ENCODE data around the gene ELOF1.

DNA sequence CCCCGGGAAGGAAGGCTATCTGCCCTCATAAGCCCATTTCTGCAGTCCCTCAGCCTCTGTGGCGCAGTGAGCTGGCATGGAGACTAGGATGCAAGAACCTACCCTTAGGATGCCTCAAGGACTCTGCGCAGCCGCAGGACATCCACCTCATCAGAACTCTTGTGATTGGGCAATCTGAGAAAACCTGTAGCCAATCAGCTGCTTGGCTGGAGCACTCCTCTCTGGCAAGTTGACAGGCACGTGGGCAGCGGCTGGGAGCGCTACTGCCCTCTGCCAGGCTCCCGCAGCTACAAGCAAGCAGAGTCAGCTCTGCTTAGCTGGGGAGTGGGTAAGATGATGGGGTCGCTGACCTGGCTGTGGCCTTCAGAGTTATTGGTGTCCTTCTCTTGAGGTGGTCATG lies 28.6 kb downstream of the ELOF1 start:
- TF ChIP-seq, protein P1, sequence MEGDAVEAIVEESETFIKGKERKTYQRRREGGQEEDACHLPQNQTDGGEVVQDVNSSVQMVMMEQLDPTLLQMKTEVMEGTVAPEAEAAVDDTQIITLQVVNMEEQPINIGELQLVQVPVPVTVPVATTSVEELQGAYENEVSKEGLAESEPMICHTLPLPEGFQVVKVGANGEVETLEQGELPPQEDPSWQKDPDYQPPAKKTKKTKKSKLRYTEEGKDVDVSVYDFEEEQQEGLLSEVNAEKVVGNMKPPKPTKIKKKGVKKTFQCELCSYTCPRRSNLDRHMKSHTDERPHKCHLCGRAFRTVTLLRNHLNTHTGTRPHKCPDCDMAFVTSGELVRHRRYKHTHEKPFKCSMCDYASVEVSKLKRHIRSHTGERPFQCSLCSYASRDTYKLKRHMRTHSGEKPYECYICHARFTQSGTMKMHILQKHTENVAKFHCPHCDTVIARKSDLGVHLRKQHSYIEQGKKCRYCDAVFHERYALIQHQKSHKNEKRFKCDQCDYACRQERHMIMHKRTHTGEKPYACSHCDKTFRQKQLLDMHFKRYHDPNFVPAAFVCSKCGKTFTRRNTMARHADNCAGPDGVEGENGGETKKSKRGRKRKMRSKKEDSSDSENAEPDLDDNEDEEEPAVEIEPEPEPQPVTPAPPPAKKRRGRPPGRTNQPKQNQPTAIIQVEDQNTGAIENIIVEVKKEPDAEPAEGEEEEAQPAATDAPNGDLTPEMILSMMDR (IDR thresholded peaks at IDR 0.05; ENCODE audit: borderline replicate concordance, extremely low read depth, low read length, poor library complexity, severe bottlenecking) = peak; percentile 44
- no peak for TF ChIP-seq EZH2 (IDR thresholded peaks at IDR 0.05; ENCODE audit: borderline replicate concordance, low read depth, low read length, severe bottlenecking)

All from DND-41 (cell line).